ENCODE data around the gene PSORS1C2.
A peak's percentile ranks its signal among the peaks of the same experiment; 100 is the strongest.

PSORS1C2 gene

GRCh38 chr6:31135710-31136109 lies 3.2 kb downstream of the PSORS1C2 start:
- no peak for DNase-seq

GRCh38 chr6:31132806-31133205 lies 6.1 kb downstream of the PSORS1C2 start:
- no peak for DNase-seq

- no peak for DNase-seq
Measured at GRCh38 chr6:31131595-31131994, 7.3 kb downstream of the PSORS1C2 start.

- DNase-seq, result no peak
Measured at GRCh38 chr6:31130751-31131150, 8.1 kb downstream of the PSORS1C2 start.

GRCh38 chr6:31129130-31129529 lies 9.7 kb downstream of the PSORS1C2 start:
- peak in 1 of 2 experiments; percentile 23 for DNase-seq

- DNase-seq, result peak; percentile 35 to 58
Measured at GRCh38 chr6:31128093-31128676, 10.7 kb downstream of the PSORS1C2 start.

- peak in 1 of 2 experiments; percentile 19 for DNase-seq
Measured at GRCh38 chr6:31126396-31127175, 12.3 kb downstream of the PSORS1C2 start.

GRCh38 chr6:31125586-31126363 lies 13.1 kb downstream of the PSORS1C2 start:
- DNase-seq, result no peak

- peak in 1 of 2 experiments; percentile 43 for DNase-seq
Measured at GRCh38 chr6:31125162-31125561, 13.7 kb downstream of the PSORS1C2 start.

GRCh38 chr6:31122791-31123706 lies 15.8 kb downstream of the PSORS1C2 start:
- DNase-seq, result no peak

GRCh38 chr6:31121131-31121790 lies 17.6 kb downstream of the PSORS1C2 start:
- DNase-seq, result no peak

GRCh38 chr6:31120151-31120915 lies 18.5 kb downstream of the PSORS1C2 start, which contains the start of gene CDSN:
CDSN (minus strand) TSS chr6:31120446; CDS start chr6:31120419, 27 bp downstream.
- no peak for DNase-seq

GRCh38 chr6:31118178-31118577 lies 20.7 kb downstream of the PSORS1C2 start:
- DNase-seq, result no peak

GRCh38 chr6:31116661-31117385 lies 22.0 kb downstream of the PSORS1C2 start:
- no peak for DNase-seq

GRCh38 chr6:31115941-31116560 lies 22.8 kb downstream of the PSORS1C2 start:
- DNase-seq, result no peak

GRCh38 chr6:31114970-31115849 lies 23.7 kb downstream of the PSORS1C2 start:
- DNase-seq, result no peak

GRCh38 chr6:31114541-31114878 lies 24.4 kb downstream of the PSORS1C2 start, which contains the start of gene PSORS1C1:
PSORS1C1 (plus strand) TSS chr6:31114800; CDS start chr6:31129633, 14,833 bp downstream.
- no peak for DNase-seq

- DNase-seq, result no peak
Measured at GRCh38 chr6:31113861-31114540, 24.9 kb downstream of the PSORS1C2 start.
